ENCODE data around the gene SYT12. TPM values are rescaled to one million over a fixed set of nuclear protein-coding genes. Genes with fewer than 3 reads are reported as not detected.

SYT12 gene
- total RNA-seq, 1 experiment from 2014 or later, result 4.6 TPM

DNA sequence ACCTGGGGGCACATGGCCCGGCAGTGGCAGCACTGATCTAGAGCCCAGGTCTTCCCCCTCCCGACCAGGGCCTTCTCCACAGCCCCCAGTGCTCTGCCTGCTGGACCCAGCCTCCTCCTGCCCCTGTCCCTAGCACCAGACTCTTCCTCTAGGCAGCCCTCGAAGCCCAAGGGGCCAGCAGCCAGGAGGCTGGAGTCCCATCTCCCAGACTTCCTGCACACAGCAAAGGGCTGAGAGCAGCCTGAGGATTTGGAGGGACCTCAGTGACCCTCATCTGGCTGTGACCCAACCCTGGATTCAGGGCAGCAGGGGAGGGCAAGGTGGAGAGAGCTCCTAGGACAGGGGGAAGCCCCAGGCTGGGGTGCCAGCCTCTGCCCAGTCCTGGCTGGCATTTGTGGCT lies 36.7 kb downstream of the SYT12 start (continued):
- TF ChIP-seq, protein P1, sequence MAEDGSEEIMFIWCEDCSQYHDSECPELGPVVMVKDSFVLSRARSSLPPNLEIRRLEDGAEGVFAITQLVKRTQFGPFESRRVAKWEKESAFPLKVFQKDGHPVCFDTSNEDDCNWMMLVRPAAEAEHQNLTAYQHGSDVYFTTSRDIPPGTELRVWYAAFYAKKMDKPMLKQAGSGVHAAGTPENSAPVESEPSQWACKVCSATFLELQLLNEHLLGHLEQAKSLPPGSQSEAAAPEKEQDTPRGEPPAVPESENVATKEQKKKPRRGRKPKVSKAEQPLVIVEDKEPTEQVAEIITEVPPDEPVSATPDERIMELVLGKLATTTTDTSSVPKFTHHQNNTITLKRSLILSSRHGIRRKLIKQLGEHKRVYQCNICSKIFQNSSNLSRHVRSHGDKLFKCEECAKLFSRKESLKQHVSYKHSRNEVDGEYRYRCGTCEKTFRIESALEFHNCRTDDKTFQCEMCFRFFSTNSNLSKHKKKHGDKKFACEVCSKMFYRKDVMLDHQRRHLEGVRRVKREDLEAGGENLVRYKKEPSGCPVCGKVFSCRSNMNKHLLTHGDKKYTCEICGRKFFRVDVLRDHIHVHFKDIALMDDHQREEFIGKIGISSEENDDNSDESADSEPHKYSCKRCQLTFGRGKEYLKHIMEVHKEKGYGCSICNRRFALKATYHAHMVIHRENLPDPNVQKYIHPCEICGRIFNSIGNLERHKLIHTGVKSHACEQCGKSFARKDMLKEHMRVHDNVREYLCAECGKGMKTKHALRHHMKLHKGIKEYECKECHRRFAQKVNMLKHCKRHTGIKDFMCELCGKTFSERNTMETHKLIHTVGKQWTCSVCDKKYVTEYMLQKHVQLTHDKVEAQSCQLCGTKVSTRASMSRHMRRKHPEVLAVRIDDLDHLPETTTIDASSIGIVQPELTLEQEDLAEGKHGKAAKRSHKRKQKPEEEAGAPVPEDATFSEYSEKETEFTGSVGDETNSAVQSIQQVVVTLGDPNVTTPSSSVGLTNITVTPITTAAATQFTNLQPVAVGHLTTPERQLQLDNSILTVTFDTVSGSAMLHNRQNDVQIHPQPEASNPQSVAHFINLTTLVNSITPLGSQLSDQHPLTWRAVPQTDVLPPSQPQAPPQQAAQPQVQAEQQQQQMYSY (CRISPR knock-in tag; IDR thresholded peaks at IDR 0.05), result no peak
- no peak for TF ChIP-seq SMAD4 (CRISPR knock-in tag; IDR thresholded peaks at IDR 0.05)

DNA sequence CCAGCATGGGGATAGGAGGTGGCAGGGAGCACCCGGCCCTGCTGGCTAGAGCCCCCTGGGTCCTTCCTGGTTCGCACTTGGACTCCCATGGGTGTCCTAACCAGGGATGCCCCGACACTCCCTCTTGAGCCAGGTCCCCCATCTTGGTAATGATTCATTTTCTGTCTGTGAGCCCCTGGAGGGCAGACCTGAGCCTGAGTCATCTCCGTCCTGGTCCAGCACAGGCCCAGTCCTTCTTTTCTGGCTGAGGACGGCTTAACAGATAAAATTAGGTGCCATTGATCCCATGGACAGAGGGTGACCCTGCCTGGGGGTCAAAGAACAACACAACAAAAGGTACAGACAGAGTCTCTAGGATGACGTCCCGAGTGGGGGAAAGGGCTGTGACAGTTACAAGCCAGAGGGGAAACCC lies 37.2 kb downstream of the SYT12 start:
- Mint-ChIP-seq H3K36me3 (no peaks in the 10 kb centered on the region), H3K9me3 (no peaks in the 10 kb centered on the region), H3K4me3 (no peak overlapping the region), H3K27ac (peak overlapping the region; percentile 78; the same call in 1 of the 2 replicates), H3K4me1 (peaks cover 14% of the 10 kb centered on the region), H3K27me3 (ENCODE audit: low read depth) (no peaks in the 10 kb centered on the region; the same call in 1 of the 2 replicates)
- POLR2A ChIA-PET, result no interaction called here
- TF ChIP-seq TEAD1 (CRISPR knock-in tag; IDR thresholded peaks at IDR 0.05) (no peak), NFE2L1 (CRISPR knock-in tag; IDR thresholded peaks at IDR 0.05) (no peak), OVOL2 (CRISPR knock-in tag; IDR thresholded peaks at IDR 0.05; ENCODE audit: borderline replicate concordance) (no peak), HMGA2 (CRISPR knock-in tag; IDR thresholded peaks at IDR 0.05) (no peak), CREB1 (CRISPR knock-in tag; IDR thresholded peaks at IDR 0.05) (no peak), RELA (CRISPR knock-in tag; IDR thresholded peaks at IDR 0.05; ENCODE audit: borderline replicate concordance) (no peak), ZNF317 (CRISPR knock-in tag; IDR thresholded peaks at IDR 0.05; ENCODE audit: borderline replicate concordance, low read depth) (no peak), ZNF263 (CRISPR knock-in tag; IDR thresholded peaks at IDR 0.05; ENCODE audit: low read depth) (no peak), SMAD4 (CRISPR knock-in tag; IDR thresholded peaks at IDR 0.05) (no peak)
- TF ChIP-seq, protein P2, sequence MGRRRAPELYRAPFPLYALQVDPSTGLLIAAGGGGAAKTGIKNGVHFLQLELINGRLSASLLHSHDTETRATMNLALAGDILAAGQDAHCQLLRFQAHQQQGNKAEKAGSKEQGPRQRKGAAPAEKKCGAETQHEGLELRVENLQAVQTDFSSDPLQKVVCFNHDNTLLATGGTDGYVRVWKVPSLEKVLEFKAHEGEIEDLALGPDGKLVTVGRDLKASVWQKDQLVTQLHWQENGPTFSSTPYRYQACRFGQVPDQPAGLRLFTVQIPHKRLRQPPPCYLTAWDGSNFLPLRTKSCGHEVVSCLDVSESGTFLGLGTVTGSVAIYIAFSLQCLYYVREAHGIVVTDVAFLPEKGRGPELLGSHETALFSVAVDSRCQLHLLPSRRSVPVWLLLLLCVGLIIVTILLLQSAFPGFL (CRISPR knock-in tag; IDR thresholded peaks at IDR 0.05; ENCODE audit: borderline replicate concordance), result no peak
- TF ChIP-seq, protein P3, sequence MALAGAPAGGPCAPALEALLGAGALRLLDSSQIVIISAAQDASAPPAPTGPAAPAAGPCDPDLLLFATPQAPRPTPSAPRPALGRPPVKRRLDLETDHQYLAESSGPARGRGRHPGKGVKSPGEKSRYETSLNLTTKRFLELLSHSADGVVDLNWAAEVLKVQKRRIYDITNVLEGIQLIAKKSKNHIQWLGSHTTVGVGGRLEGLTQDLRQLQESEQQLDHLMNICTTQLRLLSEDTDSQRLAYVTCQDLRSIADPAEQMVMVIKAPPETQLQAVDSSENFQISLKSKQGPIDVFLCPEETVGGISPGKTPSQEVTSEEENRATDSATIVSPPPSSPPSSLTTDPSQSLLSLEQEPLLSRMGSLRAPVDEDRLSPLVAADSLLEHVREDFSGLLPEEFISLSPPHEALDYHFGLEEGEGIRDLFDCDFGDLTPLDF (CRISPR knock-in tag; IDR thresholded peaks at IDR 0.05), result no peak
- TF ChIP-seq, protein P4, sequence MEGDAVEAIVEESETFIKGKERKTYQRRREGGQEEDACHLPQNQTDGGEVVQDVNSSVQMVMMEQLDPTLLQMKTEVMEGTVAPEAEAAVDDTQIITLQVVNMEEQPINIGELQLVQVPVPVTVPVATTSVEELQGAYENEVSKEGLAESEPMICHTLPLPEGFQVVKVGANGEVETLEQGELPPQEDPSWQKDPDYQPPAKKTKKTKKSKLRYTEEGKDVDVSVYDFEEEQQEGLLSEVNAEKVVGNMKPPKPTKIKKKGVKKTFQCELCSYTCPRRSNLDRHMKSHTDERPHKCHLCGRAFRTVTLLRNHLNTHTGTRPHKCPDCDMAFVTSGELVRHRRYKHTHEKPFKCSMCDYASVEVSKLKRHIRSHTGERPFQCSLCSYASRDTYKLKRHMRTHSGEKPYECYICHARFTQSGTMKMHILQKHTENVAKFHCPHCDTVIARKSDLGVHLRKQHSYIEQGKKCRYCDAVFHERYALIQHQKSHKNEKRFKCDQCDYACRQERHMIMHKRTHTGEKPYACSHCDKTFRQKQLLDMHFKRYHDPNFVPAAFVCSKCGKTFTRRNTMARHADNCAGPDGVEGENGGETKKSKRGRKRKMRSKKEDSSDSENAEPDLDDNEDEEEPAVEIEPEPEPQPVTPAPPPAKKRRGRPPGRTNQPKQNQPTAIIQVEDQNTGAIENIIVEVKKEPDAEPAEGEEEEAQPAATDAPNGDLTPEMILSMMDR (IDR thresholded peaks at IDR 0.05), result no peak
- ATAC-seq (no peak), DNase-seq (ENCODE audit: low spot score) (no peak)
- CTCF ChIA-PET, result no interaction called here

DNA sequence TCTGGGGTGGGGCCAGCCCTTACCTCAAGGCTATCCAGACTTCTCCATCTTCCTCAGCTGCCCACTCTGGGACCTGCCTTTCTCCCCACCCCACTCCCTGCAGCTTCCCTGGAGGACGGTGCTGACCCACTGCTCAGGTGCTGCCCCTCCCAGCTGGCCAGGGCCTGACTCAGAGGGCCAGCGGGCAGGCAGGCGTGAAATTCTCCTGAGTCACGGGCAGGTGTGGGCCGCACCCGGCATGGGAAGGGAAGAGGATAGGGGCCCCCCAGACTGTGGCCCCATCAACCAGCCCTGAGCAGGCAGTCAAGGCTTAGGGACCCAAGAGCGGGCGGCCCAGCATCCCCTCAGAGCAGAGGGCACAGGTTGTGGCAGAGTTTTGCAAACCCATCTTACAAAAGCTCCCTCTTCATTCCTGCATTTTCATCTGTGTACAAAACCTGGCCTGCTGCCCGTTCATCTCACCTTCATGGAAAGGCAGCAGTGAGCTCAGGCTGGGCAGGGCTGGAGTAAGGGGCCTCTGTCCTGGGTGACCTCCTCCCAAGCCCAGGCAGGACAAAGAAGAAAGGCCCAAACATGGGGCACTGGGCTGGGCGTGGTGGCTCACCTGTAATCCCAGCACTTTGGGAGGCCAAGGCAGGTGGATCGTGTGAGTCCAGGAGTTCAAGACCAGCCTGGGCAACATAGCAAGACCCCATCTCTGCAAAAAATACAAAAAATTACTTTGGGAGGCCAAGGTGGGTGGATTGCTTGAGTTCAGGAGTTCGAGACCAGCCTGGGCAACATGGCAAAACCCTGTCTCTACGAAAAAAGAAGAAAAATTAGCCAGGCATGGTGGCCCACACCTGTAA lies 39.8 kb downstream of the SYT12 start:
- ATAC-seq (no peak), DNase-seq (ENCODE audit: low spot score) (no peak)
- Mint-ChIP-seq H3K27ac (no peak overlapping the region), H3K4me3 (no peak overlapping the region), H3K4me1 (no peaks in the 10 kb centered on the region), H3K27me3 (ENCODE audit: low read depth) (no peaks in the 10 kb centered on the region), H3K36me3 (no peaks in the 10 kb centered on the region), H3K9me3 (no peaks in the 10 kb centered on the region)
- TF ChIP-seq IRF2 (CRISPR knock-in tag; IDR thresholded peaks at IDR 0.05; ENCODE audit: borderline replicate concordance, low read depth), result no peak
- peak; percentile 88 for TF ChIP-seq ZNF121 (CRISPR knock-in tag; IDR thresholded peaks at IDR 0.05)
- CTCF ChIA-PET, result interaction anchor here (1.2 kb wide), 1 partner anchor 254 kb away, joined by 3 read pairs; no protein-coding TSS in a partner anchor
- POLR2A ChIA-PET, result no interaction called here

Measured in WTC11 (cell line).